ENCODE results near the gene PSMD1.
"Not testable (repeated sequence)": the region's sequence is repeated elsewhere in the genome, so short reads cannot be mapped to it uniquely, and the experiment has no call there.

The PSMD1 gene

DNA sequence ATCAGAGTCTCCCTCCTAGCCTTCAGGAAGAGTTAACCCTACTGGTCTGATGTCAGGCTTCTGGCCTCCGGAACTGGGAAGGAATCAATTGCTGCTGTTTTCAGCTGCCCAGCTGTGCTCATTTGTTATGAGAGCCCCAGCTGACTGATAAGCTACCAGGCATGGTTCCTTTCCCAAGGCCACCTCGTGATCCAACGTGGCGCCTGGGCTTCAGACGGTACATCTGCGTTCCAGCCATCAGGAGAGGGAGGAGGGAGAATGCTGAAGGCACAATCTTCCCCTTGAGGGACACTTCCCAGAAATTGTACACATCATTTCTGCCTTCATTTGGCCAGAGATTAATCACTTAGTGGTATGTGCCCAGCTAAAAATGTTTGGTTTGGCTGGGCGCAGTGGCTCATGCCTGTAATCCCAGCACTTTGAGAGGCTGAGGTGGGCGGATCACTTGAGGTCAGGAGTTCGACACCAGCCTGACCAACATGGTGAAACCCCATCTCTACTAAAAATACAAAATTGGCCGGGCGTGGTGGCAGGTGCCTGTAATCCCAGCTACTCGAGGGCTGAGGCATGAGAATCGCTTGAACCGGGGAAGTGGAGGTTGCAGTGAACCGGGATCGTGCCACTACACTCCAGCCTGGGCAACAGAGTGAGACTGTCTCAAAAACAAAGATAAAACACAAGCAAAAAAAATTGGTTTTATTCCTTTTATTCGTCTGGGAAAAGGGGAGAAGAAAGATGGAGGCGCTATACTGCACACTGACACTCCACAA is 131.3 kb downstream of the PSMD1 start:
- peak; percentile 65 for DNase-seq

DNA sequence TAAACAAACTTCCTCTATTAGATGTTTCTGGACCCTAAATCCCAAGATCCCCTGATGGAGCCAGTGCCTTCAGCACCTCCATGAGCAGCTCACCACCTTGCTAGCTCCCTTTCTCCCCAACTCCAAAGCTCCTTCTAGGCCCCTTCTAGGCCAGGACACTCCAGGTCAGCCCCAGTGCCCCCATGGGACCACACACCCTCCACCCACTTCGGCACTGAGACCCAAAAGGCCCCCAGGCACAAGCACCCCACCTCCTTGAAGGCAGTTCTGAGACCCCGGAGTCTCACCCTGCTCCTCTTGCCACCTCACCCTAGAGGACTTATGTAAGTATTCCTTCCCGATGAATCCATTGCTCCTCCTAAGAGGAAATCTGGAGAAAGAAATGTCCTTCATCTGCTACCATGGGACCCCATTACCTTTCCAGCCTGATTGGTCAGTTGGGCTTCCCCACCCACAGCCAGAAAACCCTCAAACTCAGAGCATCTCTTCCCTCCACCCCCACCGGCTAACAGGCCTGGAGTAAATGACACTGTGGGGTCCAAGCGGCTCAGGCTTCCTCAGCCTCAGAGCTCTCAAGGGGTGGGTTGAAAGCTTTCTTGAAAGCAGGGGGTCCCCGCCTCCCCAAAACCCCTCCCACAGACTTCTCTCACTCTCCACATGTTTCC is 132.0 kb downstream of the PSMD1 start:
- no peak for DNase-seq

DNA sequence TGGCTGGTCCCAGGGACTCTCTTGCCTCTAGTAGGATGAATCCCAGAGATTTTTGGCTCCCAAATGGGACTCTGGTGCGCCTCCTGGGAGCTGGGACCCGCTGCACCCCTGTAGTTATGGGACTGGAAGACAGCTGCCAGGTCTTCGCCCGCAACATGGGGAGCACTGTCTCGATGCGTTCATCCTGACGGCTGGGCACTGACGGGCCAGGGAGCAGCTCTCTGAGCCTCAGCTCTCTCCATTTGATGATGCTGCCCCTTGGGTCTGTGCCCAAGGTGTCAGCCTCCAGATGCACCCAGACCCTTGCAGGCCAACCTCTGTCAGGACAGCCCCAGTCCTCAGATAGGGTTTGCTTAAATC is 132.5 kb downstream of the PSMD1 start:
- DNase-seq, result no peak

DNA sequence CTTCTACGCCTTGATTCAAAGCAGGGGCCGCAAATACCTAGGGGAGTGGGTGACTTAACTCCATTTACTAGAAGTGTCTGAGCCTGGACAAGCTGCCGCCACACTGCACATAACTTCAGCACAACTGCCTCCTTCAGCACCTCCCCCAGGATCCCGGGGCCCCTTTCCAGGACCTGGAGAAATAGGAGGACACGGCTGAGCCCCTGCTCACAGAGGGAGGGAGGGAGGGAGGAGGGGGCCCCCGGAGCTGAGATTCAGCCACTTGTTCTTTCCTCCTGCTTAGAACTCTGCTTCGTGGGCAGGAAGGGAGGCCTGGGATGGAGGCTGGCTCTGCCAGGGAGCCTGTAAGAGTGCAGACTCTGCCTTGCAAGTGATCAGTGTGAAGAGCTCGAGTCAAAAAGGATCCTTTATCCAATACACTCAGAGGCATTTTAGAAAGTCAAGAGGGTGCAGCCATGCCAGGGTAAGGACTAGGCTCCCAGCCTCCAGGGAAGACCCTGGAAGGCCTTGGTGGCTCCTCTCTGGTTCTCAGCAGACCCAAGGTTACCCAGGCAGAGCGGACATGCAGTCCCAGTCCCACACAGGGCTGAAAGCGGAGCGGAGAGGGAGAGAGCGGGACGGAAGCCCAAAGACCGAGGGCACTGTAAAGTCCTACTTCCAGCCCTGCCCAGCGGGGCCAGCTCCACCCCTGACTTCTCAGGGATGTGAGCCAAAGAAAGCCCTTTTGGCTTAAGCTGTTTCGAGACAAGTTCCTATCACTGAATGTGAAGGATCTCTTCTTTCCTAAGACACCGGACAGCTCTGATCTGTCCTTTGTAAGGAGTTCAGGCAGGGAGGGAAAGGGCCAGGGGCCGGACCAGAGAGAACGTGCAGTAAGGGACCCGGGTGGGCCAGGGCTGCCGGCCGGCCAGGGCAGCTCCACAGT is 133.2 kb downstream of the PSMD1 start:
- DNase-seq, result no peak

DNA sequence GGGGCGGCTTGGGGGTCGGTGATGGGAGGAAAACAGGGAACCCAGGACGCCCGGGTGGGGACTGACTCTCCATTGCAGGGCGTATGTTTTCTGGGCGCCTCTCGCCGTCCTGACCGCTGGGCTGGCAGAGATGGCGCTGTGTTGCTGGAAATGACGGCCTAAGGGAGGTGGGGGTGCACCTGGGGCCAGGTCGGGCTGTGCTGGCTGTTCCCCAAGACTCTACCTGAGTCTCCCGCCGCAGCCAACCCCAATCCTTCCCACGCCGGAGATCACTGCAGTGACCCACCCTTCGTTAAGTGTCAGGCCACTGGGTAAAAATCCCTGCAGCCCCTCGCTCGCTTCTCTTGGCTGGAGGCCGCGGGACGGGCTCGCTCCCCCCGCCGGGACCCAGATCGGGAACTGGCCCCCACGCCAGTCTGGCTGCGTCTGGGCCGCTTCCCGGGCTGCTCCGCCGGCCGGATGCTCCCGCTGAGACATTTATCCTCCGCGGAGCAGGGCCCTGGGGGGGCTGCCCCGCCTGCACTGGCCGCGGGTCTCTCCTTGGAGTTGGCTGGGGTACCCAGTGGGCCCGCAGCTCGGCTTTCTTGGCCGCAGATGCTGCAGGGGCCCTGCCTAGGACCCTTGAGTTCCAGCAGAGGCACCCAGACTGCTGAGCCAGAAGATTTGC is 134.0 kb downstream of the PSMD1 start:
- peak; percentile 56 for DNase-seq

DNA sequence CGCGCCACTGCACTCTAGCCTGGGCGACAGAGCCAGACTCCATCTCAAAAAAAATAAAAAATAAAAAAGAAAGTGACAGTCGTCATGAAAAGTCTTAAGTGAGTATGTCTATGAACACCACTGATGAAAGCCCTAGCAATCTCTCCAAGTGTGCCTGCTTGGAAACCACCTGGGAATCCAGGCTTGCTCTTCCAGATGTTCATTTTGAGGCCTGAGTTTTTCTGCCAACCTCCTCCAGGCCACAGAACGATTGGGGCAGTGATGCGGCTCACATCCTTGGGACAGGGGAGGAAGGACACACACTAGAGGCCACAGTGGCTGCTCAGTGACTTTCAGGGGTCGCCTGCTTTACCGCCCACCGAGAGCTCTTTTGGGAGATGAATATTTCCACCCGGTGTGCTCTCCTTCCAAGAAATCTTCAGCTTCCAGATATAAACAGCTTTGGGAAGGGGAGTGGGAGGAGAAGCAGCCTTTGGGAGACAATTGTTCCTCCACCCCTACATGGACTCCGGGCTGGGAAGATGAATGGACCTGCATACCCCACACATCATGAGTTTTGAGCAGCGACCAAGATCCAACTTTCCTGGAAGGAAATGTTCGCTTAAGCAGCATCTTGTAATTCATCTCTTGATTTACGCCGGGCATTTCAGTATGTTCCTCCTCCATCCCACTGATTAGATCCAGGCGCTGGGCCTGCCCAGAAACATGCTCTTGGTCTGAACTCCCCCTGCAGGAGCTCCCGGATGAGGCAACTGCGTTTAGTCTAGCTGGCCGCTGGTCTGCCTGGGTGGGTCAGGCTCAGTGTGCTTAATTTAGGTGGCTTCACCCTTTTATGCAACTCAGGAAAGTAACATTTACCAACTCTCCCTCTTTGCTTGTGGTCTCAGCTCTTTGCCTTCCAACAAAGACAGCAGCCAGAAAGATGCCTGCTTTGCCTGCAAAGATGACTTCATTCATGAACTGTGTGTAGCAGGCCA is 135.5 kb downstream of the PSMD1 start:
- peak; percentile 88 for DNase-seq

DNA sequence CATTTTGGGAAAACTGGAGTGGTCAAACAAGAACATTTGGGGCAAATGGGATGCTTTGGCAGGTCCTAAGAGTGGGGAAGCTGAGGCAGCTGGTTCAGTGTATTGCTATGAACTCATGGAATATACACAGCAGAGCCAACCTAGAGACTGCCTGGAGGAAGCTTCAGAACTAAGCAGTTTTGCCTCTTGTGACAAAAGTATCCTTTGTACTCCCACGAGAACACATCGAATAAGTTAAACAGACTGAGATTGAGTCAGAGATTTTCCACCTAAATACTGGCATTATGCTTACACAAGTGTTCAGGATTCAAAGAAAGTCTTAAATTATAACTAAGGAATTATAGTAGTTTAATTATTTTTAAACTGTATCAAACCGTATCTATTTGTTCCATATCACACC is 136.5 kb downstream of the PSMD1 start:
- DNase-seq, result no peak

DNA sequence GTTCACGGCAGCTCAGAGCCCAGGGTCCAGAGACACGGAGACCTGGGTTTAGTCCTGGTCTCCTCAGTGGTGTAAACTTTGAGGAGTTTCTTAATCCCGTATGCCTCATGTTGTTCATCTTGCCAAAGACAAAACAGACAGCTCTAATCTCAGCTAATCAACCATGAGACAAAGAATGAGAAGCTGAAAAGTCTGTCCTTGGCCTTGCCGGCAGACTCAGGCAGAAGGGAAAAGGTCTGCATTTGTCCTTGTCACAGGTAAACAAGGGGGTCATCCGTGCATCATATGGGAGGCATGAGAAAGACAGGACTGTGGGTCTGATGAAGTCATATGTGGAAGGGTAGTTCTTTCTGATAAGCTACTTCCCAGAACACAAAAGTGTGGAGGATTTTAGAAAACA is 139.9 kb downstream of the PSMD1 start:
- no peak for DNase-seq

DNA sequence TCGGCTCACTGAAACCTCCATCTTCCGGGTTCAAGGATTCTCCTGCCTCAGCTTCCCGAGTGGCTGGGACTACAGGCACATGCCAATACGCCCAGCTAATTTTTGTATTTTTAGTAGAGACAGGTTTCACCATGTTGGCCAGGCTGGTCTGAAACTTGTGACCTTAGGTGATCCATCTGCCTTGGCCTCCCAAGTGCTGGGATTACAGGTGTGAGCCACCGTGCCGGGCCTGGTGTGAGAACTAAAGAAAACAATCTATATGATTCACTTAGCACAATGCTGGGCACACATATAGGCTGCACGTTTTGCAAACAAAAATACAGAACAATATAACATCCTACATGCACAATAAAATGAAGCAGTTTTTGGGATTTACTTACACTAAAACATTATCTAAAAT is 140.5 kb downstream of the PSMD1 start:
- DNase-seq, result not testable (repeated sequence)

DNA sequence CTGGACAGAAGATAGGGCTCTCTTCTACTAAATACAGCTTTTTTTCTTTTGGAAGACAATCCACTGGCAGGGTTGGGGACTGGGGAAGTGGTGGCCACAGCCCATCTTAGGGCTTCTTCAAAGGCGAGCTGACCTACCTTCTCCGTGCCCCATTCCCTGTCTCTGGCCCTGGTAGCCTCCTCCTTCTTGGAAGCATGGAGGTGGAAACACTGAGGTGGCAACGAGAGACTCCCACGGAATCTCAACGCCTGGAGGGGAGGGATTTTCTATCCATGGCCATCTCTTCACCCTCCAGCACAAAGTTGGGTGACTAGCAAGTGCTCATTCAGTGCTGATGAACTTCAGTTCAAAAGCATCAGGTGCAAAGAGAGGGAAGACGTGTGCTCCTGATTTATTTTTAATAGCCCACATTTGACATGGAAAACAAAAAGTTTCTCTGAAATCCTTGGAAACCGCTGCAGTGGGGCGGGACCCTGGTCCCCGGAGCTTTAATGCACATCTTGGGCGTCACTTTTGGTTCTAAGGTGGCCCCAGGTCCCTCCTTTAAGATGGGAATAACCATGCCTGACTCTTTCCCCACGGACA is 141.1 kb downstream of the PSMD1 start:
- DNase-seq, result no peak

DNA sequence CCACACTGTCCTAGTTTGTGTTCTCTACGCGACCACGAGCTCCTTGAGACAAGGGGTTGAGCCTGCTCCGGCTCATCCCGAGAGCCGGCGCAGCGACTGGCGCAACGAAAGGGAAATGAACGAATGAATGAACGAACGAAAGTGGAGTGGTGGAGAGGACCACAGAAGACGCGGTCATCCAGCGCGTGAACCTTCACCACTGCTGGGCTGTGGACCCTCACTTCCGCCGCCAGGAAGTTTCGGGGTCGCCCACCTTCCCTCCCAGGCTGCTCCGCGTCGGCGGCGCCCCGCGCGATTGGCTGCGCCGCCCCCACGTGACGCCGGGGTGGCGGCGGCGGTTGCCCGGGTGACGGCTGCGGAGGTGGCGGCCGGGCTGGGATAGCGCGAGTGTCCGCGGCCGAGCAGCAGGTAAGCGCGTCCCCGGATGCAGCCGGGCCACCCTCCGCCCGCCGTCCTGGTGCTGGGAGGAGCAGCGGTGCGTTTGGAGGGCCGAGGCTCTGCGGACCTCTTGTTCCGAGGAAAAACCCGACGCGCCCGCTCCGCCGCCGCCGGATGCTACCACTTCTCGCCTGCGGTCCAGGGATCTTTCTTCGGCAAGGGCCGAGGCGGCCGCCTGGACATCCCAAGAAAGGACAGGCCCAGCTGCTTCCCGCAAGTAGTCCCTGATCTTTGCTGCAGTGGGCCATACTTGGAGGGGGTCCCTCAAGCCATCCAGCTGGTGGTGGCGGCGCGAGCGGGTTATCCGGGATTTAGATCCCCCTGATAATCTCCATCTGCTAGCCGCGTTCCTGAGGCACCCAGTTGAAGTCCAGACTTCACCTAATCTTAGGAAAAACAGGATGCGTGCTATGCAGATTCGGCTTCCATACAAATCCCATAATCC is 141.9 kb downstream of the PSMD1 start, which contains the start of gene ARMC9:
TSS of gene ARMC9 (plus strand) at position 341 of the 883 bp plus-strand sequence. CDS start 7,608 bp downstream, outside the sequence.
- DNase-seq, result peak; percentile 65

DNA sequence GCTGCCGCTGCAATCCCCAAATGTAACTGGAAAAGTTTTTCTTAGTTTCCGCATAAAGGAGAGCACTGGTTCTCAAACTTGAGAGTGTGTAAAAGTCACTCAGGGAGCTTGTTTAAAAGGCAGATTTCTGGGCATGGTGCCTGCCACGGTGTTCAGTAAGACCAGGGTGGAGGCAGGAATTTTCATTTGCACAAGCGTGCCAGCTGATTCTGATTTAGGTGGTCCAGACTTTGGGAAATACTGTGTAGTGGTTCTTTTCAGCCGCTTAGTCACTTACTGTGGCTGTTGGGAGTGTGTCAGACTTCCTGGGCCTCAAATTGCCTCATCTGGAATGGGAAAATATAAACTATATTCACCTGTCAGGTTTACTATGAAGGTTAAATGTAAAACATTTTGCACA is 142.6 kb downstream of the PSMD1 start:
- DNase-seq, result peak; percentile 27

DNA sequence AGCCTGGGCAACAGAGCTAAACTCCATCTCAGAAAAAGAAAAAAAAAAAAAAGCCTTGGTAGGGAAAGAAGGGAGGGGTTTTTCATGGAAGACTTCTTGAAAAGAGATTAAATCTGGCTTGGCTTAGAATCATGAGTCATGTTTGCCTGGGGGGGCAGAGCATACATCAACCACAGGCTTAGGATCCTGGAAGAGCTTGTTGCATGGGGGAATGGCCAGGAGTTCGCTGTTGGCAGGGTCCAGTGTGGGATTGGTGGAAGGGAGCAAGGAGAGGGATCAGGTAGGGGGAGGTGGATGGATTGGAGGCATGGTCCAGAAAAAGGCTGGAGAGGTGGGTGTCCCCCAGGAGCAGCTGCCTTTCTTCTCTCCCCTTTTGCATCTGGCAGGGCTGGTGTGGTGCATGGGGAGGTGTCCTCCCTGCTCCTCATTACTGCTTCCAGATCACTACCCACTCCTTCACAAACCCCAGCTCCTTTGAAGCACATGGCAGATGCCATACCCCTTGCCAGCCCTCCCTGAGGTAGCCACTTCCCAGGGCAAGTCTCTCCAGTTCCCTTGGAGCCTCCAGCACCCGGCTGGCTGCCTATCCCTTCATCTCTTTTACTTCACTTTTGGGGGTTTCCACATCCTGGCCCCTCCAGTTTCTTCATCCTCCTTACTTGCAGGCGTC is 144.3 kb downstream of the PSMD1 start:
- peak; percentile 51 for DNase-seq

DNA sequence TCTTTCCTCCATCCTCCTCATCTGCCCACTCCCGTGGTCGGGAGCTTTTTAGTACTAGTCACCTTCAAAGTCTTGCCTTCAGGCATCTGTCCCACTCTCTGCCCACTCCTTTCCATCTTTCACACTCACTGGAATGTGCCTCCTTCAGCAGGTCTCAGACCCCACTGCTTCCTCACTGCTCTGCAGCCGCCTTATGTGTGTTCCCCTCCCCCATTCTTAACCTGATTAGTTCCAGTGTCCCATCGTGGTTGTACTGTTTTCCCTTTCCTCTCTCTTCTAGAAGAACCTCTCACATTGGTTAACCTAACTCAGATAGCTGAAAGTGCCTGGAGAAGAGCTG is 144.8 kb downstream of the PSMD1 start:
- no peak for DNase-seq

DNA sequence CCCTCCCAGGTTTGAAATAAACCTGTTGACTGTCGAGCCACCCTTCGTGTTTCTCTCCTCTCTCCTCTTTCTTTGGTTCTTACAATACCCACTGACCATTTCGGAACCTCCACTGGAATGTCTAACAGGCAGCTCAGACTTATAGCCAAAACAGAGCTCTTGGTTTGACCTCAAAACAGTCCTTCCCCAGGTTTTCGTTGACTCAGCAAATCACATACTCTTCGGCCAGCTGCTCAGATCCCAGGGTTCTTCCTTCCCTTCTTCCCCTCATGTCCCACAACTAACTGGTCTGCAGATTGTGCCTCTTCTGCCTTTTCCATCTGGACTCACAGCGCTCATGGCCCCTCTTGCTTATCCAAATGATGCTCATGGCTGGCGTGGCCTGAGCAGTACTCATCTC is 146.4 kb downstream of the PSMD1 start:
- DNase-seq, result no peak

DNA sequence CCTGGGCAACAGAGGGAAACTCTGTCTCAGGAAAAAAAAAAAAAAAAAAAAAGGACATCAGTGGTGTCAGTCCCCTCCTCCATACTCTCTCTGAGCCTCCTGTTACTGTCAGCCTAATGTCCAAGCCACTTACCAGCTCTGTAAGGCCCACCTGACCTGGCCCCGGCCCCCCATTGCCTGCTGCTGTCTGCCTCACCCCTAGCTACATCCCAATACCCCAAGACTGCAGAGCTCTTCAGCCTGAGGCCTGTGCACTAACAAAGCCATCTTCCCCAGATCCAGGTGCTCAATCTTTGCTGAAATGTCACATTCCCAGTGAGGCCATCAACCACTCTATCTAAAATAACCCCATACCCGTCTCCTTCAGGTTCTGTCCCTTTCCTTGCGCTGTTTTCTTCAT is 147.5 kb downstream of the PSMD1 start:
- DNase-seq, result no peak

DNA sequence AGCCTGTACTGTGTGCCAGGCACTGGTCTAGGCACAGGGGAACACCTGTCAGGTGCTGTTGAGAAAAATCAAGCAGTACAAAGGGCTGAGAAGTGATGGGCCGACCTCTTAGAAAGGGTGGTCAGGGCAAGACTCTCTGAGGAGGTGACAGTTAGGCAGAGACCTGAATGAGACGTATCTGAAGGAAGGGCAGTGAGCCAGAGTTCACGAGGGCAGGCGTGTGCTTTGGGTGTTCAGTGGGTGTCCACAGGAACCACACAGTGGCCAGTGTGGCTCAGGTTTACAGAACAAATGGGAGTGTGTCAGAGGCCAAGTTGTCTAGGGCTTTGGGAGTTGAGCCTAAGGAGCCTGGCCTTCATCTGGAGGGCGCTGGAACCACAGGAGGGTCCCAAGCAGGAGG is 147.9 kb downstream of the PSMD1 start:
- no peak for DNase-seq

DNA sequence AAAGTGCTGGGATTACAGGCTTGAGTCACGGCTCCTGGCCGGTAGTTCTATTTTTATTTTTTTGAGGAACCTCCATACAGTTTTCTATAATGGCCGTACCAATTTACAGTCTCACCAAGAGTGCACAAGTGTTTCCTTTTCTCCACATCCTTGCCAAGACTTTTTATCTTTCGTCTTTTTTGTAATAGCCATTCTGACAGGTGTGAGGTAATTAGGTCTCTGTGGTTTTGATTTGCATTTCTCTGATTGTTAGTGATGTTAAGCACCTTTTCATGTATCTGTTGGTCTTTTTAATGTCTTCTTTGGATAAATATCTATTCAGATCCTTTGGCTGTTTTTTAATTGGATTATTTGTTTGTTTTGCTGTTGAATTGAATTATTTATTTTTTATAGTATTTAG is 151.1 kb downstream of the PSMD1 start:
- no peak for DNase-seq

DNA sequence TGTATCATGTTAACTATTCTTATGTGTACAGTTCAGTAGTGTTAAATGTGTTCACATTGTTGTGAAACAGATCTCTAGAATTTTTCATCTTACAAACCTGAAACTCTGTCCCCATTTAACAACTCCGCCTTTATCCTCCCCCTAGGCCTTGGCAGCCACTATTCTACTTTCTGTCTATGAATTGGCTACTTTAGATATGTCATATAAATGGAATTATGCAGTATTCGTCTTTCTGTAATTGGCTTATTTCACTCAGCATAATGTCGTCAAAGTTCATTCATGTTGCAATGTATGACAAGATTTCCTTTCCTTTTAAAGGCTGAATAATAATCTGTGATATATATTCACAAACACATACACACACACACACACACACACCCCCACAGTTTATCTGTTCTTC is 154.1 kb downstream of the PSMD1 start:
- no peak for DNase-seq

DNA sequence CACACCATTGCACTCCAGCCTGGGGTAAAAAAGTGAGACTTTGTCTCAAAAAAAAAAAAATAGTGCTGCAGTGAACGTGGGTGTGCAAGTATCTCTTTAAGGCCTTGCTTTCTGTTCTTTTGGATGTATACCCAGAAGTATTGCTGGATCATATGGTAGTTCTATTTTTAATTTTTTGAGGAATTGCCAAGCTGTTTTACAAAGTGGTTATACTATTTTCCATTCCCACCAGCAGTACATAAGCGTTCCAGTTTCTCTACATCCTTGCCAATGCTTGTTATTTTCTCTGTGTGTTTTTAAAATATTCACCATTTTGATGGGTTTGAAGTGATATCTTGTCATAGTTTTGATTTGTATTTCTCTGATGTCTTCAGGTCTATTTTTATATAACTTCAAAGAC is 154.8 kb downstream of the PSMD1 start:
- DNase-seq, result no peak
